Effector memory CD4-positive, alpha-beta T cell (primary cell): ENCODE measurements around the gene ADM2.
A peak's percentile ranks its signal among the peaks of the same experiment; 100 is the strongest.

ENCODE experiments used
- DNase-seq, 3 donors: peaks; one replicate each; pipeline ENCODE4 v3.0.0-alpha.2; 2020
- H3K27ac ChIP-seq: 2 replicates; pipeline ENCODE4 v1.7.0; 2013; ENCODE audit warnings: mild to moderate bottlenecking, low read length, moderate library complexity; ENCODE audit not compliant: insufficient read depth, poor library complexity, severe bottlenecking
- H3K27me3 ChIP-seq: replicated peaks from 2 replicates; pipeline ENCODE4 v1.7.0; 2013; ENCODE audit warnings: mild to moderate bottlenecking, low read length; ENCODE audit not compliant: insufficient read depth, control insufficient read depth, poor library complexity, severe bottlenecking
- H3K36me3 ChIP-seq: 2 replicates; pipeline ENCODE4 v1.7.0; 2013; ENCODE audit warnings: mild to moderate bottlenecking, low read length, moderate library complexity; ENCODE audit not compliant: control insufficient read depth, insufficient read depth
- H3K4me1 ChIP-seq: 2 replicates; pipeline ENCODE4 v1.7.0; 2013; ENCODE audit warnings: low read length, mild to moderate bottlenecking; ENCODE audit not compliant: control insufficient read depth, insufficient read depth, poor library complexity, severe bottlenecking
- H3K4me3 ChIP-seq: 2 replicates; pipeline ENCODE4 v1.7.0; 2013; ENCODE audit warnings: low read length, low read depth, mild to moderate bottlenecking; ENCODE audit not compliant: insufficient read depth, poor library complexity, severe bottlenecking
- H3K9me3 ChIP-seq: 2 replicates; pipeline ENCODE4 v1.7.0; 2013; ENCODE audit warnings: mild to moderate bottlenecking, low read length, moderate library complexity; ENCODE audit not compliant: control insufficient read depth

The ADM2 gene

DNA sequence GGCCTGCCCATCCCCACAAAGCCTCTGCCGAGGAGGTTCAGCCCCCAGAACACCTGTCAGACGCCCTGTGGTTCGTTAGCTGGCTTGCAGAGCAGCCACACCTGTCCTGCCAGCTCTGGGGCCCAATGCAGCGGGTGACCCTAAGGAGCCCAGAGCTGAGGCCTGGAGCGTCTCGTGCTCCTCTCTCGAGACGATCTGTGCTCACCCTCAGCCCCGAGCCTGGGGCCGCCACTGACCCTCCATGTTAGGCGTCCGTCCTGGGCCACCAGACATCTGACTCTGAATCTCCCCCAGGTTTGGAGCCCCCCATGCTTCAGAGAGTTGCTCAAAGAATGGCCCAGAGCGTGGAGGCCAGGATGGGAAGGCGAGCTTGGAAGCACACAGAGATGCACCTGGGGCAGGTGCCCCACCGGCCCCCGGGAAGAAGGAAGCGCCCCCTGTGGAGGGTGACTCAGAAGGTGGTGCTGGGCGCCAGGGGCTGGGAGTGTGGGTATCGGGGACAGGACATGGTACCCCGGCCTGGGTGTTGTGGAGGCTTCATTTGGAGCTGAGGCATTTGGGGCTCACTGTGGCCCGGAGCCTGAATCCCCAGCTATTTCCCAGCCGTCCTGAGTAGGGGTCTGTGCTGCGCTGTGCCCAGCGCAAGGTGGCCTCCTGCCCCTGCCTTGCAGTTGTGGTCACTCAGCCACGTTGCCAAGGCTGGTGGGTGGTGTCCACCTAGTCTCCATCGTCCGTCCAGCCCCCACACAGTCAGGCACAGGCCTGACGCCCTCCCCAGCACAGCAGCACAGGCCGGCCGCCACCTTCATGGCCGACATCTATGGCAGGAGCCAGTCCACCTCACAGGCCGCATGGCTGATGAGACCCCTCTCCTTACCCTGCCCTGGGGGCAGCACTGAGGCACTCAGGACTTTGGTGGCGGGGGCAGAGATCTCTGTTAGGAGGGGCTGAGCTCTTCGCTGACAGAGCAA, 42.8 kb upstream of the ADM2 start:
- H3K27ac ChIP-seq, result no peak overlapping the region
- no peak overlapping the region for H3K4me3 ChIP-seq
- peaks cover 53% of the 10 kb centered on the region for H3K36me3 ChIP-seq
- no peaks in the 10 kb centered on the region for H3K4me1 ChIP-seq
- no peak for DNase-seq
- H3K27me3 ChIP-seq, result no peaks in the 10 kb centered on the region
- H3K9me3 ChIP-seq, result no peaks in the 10 kb centered on the region

DNA sequence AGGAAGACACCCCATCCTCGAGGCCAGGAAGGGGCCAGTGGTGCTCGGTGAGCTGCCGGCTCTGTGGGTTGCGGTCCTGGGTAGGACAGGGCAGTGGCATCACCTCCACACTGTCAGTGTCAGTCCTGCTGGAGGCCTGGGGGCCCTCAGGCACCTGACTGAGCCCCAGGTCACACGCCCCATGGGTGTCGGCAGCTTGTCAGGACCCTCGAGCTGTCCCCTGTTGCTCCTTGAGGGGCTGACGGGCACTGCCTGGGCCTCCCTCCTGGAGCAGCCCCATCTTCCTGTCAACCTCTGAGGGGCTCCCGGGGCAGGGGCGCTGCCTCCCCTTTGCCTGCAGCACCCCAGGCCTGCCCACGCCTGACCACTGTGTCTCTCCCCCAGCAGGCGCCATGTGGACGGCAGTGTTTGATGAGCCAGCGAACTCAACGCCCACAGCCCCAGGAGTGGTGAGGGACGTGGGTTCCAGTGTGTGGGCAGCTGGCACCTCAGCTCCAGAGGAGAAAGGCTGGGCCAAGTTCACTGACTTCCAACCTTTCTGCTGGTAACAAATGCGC, 42.0 kb upstream of the ADM2 start:
- no peaks in the 10 kb centered on the region for H3K9me3 ChIP-seq
- no peak for DNase-seq
- no peaks in the 10 kb centered on the region for H3K4me1 ChIP-seq
- peaks cover 53% of the 10 kb centered on the region for H3K36me3 ChIP-seq
- H3K27me3 ChIP-seq, result no peaks in the 10 kb centered on the region
- H3K4me3 ChIP-seq, result no peak overlapping the region
- H3K27ac ChIP-seq, result no peak overlapping the region

DNA sequence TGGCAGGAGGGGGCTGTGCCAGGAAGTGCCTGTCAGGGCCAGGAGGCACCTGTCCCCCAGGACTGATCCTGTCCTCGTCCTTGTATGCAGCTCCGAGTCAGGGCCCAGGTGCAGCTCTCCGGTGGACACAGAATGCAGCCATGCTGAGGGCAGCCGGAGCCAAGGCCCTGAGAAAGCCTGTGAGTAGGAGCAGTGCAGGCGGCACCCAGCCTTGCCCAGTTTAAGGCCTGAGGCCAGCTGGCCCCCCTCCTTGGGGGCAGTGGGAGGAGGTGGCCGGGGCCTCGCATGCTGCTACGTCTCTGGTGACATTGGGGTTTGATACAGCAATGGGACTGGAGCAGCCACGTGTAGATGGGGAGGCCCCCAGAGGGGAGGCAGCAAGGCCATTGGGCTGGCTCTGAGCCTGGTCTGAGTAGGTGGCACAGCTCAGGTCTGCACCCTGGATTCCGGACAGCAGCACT, 41.4 kb upstream of the ADM2 start:
- Histone ChIP-seq H3K4me3 (no peak overlapping the region), H3K27ac (no peak overlapping the region), H3K9me3 (no peaks in the 10 kb centered on the region), H3K27me3 (no peaks in the 10 kb centered on the region), H3K4me1 (peaks cover 2% of the 10 kb centered on the region), H3K36me3 (peaks cover 50% of the 10 kb centered on the region)
- DNase-seq, result no peak

DNA sequence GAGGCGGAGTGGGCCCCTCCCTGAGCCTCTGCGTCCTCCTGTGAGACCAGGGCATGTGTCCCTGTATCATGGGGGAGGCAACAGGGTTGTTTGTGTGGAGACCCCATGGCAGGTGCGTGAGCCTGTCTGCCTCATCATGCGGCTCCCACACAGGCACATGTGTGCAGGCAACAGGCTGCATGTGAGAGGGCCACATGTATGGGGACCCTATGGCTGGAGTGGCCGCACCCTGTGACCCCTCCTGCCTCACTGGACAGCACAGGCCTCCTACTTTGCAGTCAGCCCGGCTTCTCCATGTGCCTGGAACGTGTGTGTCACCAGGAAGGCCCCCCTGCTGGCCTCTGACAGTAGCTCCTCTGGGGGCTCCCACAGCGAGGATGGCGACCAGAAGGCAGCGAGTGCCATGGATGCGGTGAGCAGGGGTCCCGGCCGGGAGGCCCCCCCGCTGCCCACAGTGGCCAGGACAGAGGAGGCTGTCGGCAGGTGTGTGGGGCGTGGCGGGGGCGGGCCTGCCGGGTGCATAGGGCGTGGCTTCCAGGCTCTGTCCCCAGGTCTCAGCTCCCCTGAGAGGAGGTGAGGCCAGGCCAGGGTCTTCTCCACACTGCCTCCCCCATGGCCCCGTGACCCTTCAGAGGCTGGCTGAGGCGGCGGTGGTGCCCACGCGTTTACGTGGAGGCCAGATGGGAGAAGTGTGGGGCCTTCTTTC, 40.6 kb upstream of the ADM2 start:
- H3K9me3 ChIP-seq, result no peaks in the 10 kb centered on the region
- no peak for DNase-seq
- H3K36me3 ChIP-seq, result peaks cover 42% of the 10 kb centered on the region
- H3K4me3 ChIP-seq, result no peak overlapping the region
- H3K27ac ChIP-seq, result no peak overlapping the region
- no peaks in the 10 kb centered on the region for H3K27me3 ChIP-seq
- peaks cover 10% of the 10 kb centered on the region for H3K4me1 ChIP-seq

DNA sequence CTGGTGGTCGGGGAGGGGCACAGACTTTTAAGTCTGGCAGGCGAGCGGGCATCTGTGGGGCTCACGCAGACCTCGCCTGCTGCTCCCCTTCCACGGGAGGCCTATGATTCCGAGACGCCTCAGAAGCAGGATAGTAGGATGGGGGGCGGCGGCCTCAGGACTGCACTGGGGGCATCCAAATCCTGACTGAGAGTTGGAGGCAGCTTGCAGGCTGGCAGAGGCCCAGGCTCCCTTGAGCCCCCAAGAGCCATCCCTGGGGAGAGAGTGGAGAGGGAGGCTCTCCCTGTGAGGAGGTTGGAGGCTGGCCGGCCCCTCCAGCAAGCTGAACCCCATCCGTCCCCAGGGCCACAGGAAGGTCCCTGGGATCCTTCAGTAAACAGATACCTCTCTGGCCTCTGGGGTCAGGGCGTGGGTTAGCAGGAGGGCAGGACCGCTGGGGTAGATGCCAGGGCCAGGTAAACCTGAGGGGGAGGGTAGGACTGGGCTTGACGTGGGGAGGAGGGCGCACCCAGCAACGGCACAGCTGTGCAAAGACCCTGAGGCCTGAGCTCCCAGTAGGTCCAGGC, 39.8 kb upstream of the ADM2 start:
- Histone ChIP-seq H3K4me1 (peaks cover 13% of the 10 kb centered on the region), H3K36me3 (peaks cover 41% of the 10 kb centered on the region)

DNA sequence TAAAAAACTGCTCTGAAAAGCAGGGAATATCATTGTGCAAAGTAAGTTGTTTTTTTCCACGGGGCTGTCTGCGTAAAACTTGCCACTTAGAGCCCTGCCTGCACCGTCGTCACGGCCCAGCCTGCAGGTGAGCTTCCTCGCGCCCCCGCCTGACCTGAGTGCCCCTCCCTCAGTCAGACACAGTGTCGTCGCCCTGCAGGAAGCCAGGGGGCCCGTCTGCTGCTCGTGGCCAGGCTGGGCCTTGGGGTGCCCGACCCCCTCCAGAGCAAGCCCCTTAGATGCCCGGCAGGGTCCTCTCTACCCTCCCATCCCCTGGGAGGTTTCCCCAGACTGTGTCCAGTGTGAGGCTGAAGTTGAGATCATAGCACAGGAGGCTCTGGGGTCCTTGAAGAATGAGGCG, 38.1 kb upstream of the ADM2 start:
- no peak for DNase-seq
- Histone ChIP-seq H3K27me3 (no peaks in the 10 kb centered on the region), H3K4me3 (no peak overlapping the region), H3K27ac (no peak overlapping the region), H3K9me3 (no peaks in the 10 kb centered on the region), H3K4me1 (peaks cover 17% of the 10 kb centered on the region), H3K36me3 (peaks cover 45% of the 10 kb centered on the region)

More for the DNA sequence above, 39.8 kb upstream of the ADM2 start:
- Histone ChIP-seq H3K27ac (no peak overlapping the region), H3K9me3 (no peaks in the 10 kb centered on the region), H3K27me3 (no peaks in the 10 kb centered on the region), H3K4me3 (no peak overlapping the region)
- no peak for DNase-seq

DNA sequence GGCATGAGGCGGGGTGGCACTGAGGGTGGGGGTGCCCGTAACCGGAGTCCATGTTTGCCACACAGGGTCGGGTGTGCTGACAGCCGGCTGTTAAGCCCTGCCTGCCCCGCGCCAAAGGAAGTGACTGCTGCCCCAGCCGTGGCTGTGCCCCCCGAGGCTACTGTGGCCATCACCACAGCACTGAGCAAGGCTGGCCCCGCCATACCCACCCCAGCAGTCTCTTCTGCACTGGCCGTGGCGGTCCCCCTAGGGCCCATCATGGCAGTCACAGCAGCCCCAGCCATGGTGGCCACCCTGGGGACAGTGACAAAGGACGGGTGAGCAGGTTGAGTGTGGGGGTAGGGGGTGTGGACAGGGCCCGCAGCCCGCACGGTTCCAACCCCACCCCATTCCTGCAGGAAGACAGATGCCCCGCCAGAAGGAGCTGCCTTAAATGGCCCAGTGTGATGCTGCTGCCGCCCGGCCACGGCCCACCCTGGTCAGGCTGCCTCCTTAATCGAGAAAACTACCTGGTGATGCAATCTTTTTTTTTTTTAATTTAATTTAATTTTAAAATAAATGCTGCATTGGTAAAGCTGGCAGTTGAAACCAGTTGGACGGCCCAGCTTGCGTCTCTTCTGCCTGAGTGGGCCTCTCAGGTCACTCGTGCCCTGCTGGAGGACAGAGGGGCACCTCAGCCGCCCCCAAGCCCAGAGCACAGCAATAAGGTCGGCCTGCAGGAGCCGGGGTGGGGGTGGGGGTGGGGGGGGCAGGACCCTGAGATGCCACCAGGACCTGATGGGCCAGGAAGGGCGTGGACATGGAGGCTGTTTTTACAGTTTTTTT, 37.3 kb upstream of the ADM2 start:
- DNase-seq, result no peak
- Histone ChIP-seq H3K4me1 (peaks cover 17% of the 10 kb centered on the region), H3K27ac (no peak overlapping the region), H3K27me3 (no peaks in the 10 kb centered on the region), H3K4me3 (no peak overlapping the region), H3K9me3 (no peaks in the 10 kb centered on the region), H3K36me3 (peaks cover 45% of the 10 kb centered on the region)

DNA sequence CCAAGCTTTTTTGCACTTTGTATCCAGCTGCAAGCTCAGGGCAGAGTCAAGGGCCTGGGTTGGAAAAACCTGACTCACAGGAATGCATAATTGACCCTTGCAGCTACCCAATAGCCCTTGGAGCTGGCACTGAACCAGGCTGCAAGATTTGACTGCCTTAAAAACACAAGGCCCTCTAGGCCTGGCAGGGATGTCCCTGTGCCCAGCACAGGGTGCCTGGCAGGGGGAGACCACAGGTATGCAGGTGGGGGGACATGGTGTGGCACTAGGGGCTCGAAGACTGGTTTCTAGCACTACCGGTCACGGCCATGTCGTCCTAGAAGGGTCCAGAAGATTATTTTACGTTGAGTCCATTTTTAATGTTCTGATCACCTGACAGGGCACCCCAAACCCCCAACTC, 36.7 kb upstream of the ADM2 start:
- DNase-seq, result no peak
- Histone ChIP-seq H3K27ac (peak overlapping the region; percentile 37), H3K36me3 (peaks cover 43% of the 10 kb centered on the region), H3K4me1 (peaks cover 17% of the 10 kb centered on the region), H3K4me3 (no peak overlapping the region), H3K9me3 (no peaks in the 10 kb centered on the region), H3K27me3 (no peaks in the 10 kb centered on the region)

DNA sequence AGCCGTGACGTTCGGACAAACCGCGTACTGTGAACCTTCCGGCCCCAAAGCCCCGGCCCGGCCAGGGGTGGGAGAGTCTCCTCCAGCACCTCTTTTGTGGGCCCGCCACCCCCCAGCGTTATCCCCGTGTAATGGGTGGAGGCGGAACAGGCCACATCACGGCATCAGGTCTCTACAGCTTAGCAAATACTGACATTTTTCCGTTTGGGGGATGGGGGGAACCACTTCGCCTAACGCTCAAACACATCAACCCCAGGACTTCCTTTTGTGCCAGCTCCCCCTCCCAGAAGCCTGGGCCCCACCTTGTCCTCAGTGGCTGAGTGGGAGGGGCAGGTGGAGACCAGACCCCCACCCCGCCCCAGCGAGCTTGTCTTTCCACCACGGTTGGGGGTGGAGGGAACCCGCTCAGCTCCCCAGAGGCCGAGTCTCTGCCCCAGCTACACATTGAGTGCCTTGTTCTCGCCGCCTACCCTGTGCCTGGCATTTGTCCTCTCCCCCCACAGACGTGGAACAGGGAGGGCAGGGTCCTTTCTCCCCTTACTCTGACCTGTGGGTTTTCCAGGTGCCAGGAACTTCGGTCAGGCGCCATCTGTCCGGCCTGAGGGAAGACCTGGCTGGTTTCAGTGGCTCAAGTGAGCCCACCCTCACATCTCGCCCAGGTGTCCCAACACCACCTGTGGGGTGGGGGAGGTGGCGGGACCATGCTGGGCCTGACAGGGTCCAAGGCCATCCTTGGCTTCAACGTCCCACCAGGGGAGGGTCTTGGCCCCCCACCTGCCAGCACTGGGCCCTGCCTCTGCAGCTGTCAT, 36.1 kb upstream of the ADM2 start:
- Histone ChIP-seq H3K27ac (peak overlapping the region; percentile 37), H3K9me3 (no peaks in the 10 kb centered on the region), H3K27me3 (no peaks in the 10 kb centered on the region), H3K4me1 (peaks cover 17% of the 10 kb centered on the region), H3K4me3 (no peak overlapping the region), H3K36me3 (peaks cover 42% of the 10 kb centered on the region)
- no peak for DNase-seq
